Activated naive CD8-positive, alpha-beta T cell treated with anti-CD3 and anti-CD28 coated beads, Interleukin-2, amount 50 U/mL, for 24 hours (primary cell): ENCODE results near the gene MMP24OS.

ENCODE experiments used
- ATAC-seq: fragments of 150-1000 bp; cut with Tn5 transposase; one replicate; pipeline ENCODE4 v1.10.0; 2021
- DNase-seq: peaks from one replicate; pipeline ENCODE4 v3.0.0; 2021
- H3K27ac Mint-ChIP-seq: one replicate; pipeline ENCODE4 v1.8.0; 2021; ENCODE audit warnings: mild to moderate bottlenecking, mixed read lengths
- H3K27me3 Mint-ChIP-seq: one replicate; pipeline ENCODE4 v1.8.0; 2021; ENCODE audit warnings: mixed read lengths
- H3K36me3 Mint-ChIP-seq: one replicate; pipeline ENCODE4 v1.8.0; 2021; ENCODE audit warnings: low read depth, mixed read lengths
- H3K4me1 Mint-ChIP-seq: one replicate; pipeline ENCODE4 v1.8.0; 2021; ENCODE audit warnings: mixed read lengths
- H3K4me3 Mint-ChIP-seq: one replicate; pipeline ENCODE4 v1.8.0; 2021; ENCODE audit warnings: mild to moderate bottlenecking, moderate library complexity, mixed read lengths
- H3K9me3 Mint-ChIP-seq: one replicate; pipeline ENCODE4 v1.8.0; 2021; ENCODE audit warnings: mixed read lengths

Gene MMP24OS

GRCh38 chr20:35290186-35290886, 12.4 kb upstream of the MMP24OS start:
- H3K36me3 Mint-ChIP-seq, result no peaks in the 10 kb centered on the region
- H3K4me1 Mint-ChIP-seq, result peaks cover 7% of the 10 kb centered on the region
- H3K27ac Mint-ChIP-seq, result no peak overlapping the region
- no peaks in the 10 kb centered on the region for H3K9me3 Mint-ChIP-seq
- ATAC-seq (no peak), DNase-seq (no peak)
- peaks cover 2% of the 10 kb centered on the region for H3K27me3 Mint-ChIP-seq
- H3K4me3 Mint-ChIP-seq, result no peak overlapping the region

DNA sequence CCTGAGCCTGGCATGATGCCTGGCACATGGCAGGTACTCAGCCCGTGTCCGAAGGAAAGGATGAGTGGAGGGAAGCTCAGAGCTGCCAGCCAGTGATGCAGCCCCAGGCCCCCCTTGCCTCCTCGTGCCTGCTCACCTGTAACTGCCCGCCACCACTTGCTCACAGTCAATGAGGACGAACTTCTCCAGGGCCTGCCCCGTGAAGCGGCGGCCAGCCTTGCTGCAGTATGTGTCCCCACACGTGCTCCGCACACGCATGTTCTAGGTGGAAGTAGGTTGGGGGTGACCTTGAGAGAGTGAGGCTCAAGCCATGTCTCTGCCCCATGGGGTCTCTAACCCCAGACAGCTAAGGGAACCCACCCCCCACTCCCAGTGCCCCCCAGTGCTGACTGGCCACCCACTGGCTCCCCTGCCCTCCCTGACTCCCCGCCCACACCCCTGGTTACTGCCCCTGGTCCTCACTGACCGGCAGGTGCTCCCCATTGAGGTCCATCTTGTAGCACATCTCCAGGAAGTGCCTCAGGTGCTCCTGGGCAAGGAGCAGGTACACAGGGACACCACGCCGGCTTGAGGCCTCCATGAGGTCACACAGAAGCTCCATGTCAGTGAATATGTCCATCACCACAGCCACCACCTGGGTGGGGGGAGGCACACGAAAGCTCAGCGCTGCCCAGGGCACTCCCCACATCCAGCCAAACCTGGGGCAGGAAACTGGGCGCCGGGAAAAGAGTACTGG, 10.6 kb upstream of the MMP24OS start:
- Mint-ChIP-seq H3K4me3 (no peak overlapping the region), H3K4me1 (peaks cover 17% of the 10 kb centered on the region), H3K27me3 (peaks cover 2% of the 10 kb centered on the region), H3K9me3 (no peaks in the 10 kb centered on the region), H3K27ac (no peak overlapping the region), H3K36me3 (peaks cover 6% of the 10 kb centered on the region)
- DNase-seq (no peak), ATAC-seq (no peak)

DNA sequence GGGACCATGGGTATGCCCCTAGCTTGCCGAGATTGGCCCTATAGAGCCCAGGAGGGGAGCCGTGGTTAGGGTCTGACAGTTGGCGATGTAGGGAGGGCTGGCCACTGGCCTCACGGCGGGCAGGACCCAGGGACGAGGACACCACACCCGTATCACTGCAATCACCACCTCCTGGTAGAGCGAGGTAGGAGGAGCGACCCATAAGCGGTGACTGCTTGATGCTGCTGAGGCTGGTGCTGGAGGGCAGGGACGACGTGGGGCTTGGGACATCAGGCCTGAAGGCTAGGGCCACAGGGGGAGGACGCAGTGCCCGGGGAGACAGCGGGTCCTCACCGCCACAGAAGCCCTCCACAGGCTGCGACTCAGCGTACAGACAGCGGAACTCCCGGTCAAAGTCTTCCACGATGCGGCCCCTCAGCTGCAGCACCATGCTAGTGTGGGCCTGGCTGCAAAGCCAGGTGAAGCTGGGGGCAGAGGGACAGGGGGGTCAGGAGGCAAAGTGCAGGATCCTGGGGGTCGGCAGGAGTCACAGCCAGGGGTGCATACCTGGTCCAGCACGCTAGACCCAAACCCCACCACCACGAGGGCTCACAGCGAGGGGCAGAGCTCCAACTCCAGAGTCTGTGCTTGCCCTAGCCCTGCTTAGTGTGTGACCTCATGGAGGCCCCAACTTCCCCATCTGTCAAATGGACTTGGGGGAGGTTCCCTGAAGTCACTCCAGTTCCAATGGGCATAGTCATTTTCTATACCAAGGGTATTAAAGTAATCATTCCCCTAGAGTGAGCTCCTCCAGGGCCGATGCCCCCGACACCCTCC, 9.8 kb upstream of the MMP24OS start:
- Mint-ChIP-seq H3K4me1 (peaks cover 22% of the 10 kb centered on the region), H3K27ac (no peak overlapping the region), H3K27me3 (peaks cover under 1% of the 10 kb centered on the region), H3K9me3 (no peaks in the 10 kb centered on the region), H3K36me3 (peaks cover 9% of the 10 kb centered on the region), H3K4me3 (no peak overlapping the region)
- no peak for ATAC-seq
- no peak for DNase-seq

GRCh38 chr20:35286899-35287508, 9.1 kb upstream of the MMP24OS start:
- Mint-ChIP-seq H3K36me3 (peaks cover 14% of the 10 kb centered on the region), H3K4me1 (peaks cover 26% of the 10 kb centered on the region), H3K27me3 (no peaks in the 10 kb centered on the region), H3K27ac (no peak overlapping the region), H3K4me3 (no peak overlapping the region), H3K9me3 (no peaks in the 10 kb centered on the region)
- ATAC-seq, result no peak
- DNase-seq, result no peak

GRCh38 chr20:35286077-35286898, 8.4 kb upstream of the MMP24OS start:
- peak overlapping the region; percentile 70 for H3K27ac Mint-ChIP-seq
- H3K9me3 Mint-ChIP-seq, result no peaks in the 10 kb centered on the region
- ATAC-seq (no peak), DNase-seq (no peak)
- H3K4me1 Mint-ChIP-seq, result peaks cover 30% of the 10 kb centered on the region
- H3K27me3 Mint-ChIP-seq, result no peaks in the 10 kb centered on the region
- H3K36me3 Mint-ChIP-seq, result peaks cover 20% of the 10 kb centered on the region
- peak overlapping the region; percentile 92 for H3K4me3 Mint-ChIP-seq

- H3K27me3 Mint-ChIP-seq, result no peaks in the 10 kb centered on the region
- peak overlapping the region; percentile 92 for H3K4me3 Mint-ChIP-seq
- H3K36me3 Mint-ChIP-seq, result peaks cover 21% of the 10 kb centered on the region
- no peaks in the 10 kb centered on the region for H3K9me3 Mint-ChIP-seq
- ATAC-seq (no peak), DNase-seq (no peak)
- H3K4me1 Mint-ChIP-seq, result peaks cover 30% of the 10 kb centered on the region
- H3K27ac Mint-ChIP-seq, result peak overlapping the region; percentile 70
Measured at GRCh38 chr20:35285806-35286076, 7.8 kb upstream of the MMP24OS start.

DNA sequence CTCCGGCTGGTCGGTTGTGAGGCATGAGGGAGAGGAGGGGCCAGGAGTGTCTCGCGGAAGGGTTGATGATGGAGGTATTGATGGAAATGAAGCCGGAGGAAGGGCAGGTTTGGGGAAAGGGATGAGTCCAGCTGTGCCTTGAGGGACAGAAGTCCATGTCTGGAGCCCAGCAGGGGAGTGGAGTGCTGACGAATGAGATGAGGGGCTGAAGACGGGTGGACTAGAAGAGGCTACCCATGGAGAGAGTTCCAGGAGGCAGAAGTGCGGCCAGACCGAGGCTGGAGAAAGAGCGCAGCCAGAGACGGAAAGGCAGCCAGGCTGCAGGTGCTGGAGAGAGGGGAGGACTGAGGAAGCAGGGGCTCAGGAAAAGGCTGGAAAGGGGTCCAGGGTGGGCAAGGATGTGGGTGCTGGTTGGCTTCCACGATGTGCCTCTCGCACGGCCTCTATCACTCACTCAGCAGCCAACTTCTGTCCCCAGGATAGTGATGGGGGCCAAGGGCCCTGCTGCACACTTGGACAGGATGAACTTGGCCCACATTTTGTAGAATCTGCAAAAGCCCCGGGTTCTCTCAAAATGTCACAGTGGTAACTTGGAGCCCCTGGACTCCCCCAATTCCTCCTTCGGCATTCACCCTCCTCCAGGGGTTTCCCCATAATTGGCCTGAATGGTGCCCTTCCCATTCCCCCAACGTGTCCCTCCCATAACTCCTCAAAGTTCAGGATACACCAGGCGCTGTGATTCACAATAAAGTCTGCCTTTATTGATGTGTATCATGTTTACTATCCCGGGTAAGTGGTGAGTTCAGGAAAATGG, 7.3 kb upstream of the MMP24OS start:
- no peaks in the 10 kb centered on the region for H3K9me3 Mint-ChIP-seq
- peak overlapping the region; percentile 92 for H3K4me3 Mint-ChIP-seq
- peak overlapping the region; percentile 91 for H3K27ac Mint-ChIP-seq
- ATAC-seq (no peak), DNase-seq (no peak)
- H3K27me3 Mint-ChIP-seq, result no peaks in the 10 kb centered on the region
- H3K4me1 Mint-ChIP-seq, result peaks cover 30% of the 10 kb centered on the region
- H3K36me3 Mint-ChIP-seq, result peaks cover 24% of the 10 kb centered on the region

GRCh38 chr20:35284267-35284991, 6.5 kb upstream of the MMP24OS start, which contains the start of gene EIF6:
TSS of gene EIF6 (minus strand) at chr20:35284772. CDS start at chr20:35284487, 285 bp downstream.
- Mint-ChIP-seq H3K9me3 (no peaks in the 10 kb centered on the region), H3K27me3 (no peaks in the 10 kb centered on the region), H3K27ac (peak within 1 kb of the TSS; percentile 91), H3K4me1 (peaks cover 33% of the 10 kb centered on the region), H3K4me3 (peak within 1 kb of the TSS; percentile 92), H3K36me3 (peaks cover 31% of the 10 kb centered on the region)
- ATAC-seq, result peak; percentile 95
- peak; percentile 85 for DNase-seq

- peak; percentile 4 for ATAC-seq
- peaks cover 38% of the 10 kb centered on the region for H3K36me3 Mint-ChIP-seq
Measured at GRCh38 chr20:35283441-35284266, 5.7 kb upstream of the MMP24OS start.

DNA sequence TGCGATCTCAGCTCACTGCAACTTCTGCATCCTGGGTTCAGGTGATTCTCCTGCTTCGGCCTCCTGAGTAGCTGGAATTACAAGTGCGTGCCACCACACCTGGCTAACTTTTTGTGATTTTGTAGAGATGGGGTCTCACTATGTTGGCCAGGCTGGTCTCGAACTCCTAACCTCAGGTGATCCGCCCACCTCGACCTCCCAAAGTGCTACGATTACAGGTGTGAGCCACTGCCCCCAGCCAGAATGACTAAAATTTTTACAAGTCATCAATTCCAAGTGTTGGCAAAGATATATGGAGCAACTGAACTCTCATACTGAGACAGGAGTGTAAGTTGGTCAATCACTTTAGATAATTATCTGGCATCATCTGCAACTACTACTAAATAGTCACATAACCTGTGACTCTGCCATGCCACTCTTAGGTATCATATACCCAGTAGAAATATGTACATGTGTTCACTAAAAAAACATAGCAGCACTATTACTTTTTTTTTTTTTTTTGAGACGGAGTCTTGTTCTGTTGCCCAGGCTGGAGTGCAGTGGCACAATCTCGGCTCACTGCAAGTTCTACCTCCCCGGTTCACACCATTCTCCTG, 3.7 kb upstream of the MMP24OS start:
- no peak for ATAC-seq
- no peaks in the 10 kb centered on the region for H3K9me3 Mint-ChIP-seq
- H3K4me1 Mint-ChIP-seq, result peaks cover 45% of the 10 kb centered on the region
- no peak for DNase-seq
- peaks cover 49% of the 10 kb centered on the region for H3K36me3 Mint-ChIP-seq
- no peak overlapping the region for H3K4me3 Mint-ChIP-seq
- no peaks in the 10 kb centered on the region for H3K27me3 Mint-ChIP-seq
- H3K27ac Mint-ChIP-seq, result no peak overlapping the region

More at GRCh38 chr20:35283441-35284266, 5.7 kb upstream of the MMP24OS start:
- no peak for DNase-seq
- no peaks in the 10 kb centered on the region for H3K27me3 Mint-ChIP-seq
- H3K4me3 Mint-ChIP-seq, result peak overlapping the region; percentile 92
- peaks cover 33% of the 10 kb centered on the region for H3K4me1 Mint-ChIP-seq
- H3K27ac Mint-ChIP-seq, result peak overlapping the region; percentile 91
- H3K9me3 Mint-ChIP-seq, result no peaks in the 10 kb centered on the region

DNA sequence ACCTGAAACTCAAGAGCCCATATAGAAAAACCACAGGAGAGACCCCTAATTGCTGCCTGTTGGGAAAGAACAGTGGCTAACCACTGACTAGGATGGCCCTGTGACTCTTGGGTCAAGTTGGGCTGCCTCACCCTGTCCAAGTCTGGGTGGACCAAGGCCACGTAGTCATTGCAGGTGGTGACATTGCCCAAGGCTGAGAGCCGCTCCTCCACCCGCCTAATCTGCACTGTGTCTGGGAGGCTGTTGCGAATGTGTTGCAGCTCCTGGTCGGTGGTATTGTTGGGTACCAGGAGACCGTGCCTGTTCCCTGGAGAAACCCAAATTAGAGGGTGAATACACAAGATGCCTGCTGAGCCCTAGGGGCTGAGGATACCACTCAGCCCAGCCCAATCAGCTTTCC, 2.6 kb upstream of the MMP24OS start:
- peaks cover 49% of the 10 kb centered on the region for H3K36me3 Mint-ChIP-seq
- no peak for ATAC-seq

More for the DNA sequence above, 2.6 kb upstream of the MMP24OS start:
- no peak overlapping the region for H3K4me3 Mint-ChIP-seq
- no peaks in the 10 kb centered on the region for H3K9me3 Mint-ChIP-seq
- peak overlapping the region; percentile 21 for H3K27ac Mint-ChIP-seq
- H3K27me3 Mint-ChIP-seq, result no peaks in the 10 kb centered on the region
- no peak for DNase-seq
- peaks cover 41% of the 10 kb centered on the region for H3K4me1 Mint-ChIP-seq
